Heart left ventricle (tissue), 13 donors: ENCODE data around the gene ARL1.

Experiments
- POLR2A ChIP-seq, 2 donors: fragments of 450-650 bp; IDR thresholded peaks; one replicate each; pipeline ENCODE4 v1.6.1; 2017; ENCODE audit warnings: antibody characterized with exemption in 2 of 2, mild to moderate bottlenecking in 2 of 2, moderate library complexity in 2 of 2
- TF ChIP-seq, protein P1 (sequence below), 12 donors: fragments of 200-600 bp; sonication (generic) in 4 of 12; IDR thresholded peaks; one replicate each; pipeline versions ENCODE4 v1.5.0 to v1.8.0; 2018 to 2022; ENCODE audit warnings: antibody characterized with exemption in 12 of 12, mild to moderate bottlenecking in 5 of 12
- donor health status: ischemic (EF 13 %, LVEDD 7.1; RV severe dilation, severe dysfunction).
- donor health status: DM: no; HTN: yes; CAD: no.
- donor health status: DM: no; HTN: no; CAD: no.
- donor health status: ischemic (EF 25% LVEDD 6.9; RV normal size, moderate dysfunction).
- donor health status: ischemic (EF 25% LVEDD 5.7; RV mildly dilated, moderate dysfunction).
- donor health status: ischemic (EF 35%, LVEDD 5.7; RV mildly dilated, moderate dysfunction).
- donor health status: nonischemic (EF 11% LVEDD 7.7; RV severe dilation, severe dysfunction).
- donor health status: DM: yes; HTN: yes; CAD: no.
- donor health status: PGD.
- donor health status: ischemic (EF 29% LVEDD 5.4; RV normal size, mild dysfunction).
- donor health status: nonischemic (EF 23%, LVEDD 6.1; RV moderate dilation, normal function).

DNA sequence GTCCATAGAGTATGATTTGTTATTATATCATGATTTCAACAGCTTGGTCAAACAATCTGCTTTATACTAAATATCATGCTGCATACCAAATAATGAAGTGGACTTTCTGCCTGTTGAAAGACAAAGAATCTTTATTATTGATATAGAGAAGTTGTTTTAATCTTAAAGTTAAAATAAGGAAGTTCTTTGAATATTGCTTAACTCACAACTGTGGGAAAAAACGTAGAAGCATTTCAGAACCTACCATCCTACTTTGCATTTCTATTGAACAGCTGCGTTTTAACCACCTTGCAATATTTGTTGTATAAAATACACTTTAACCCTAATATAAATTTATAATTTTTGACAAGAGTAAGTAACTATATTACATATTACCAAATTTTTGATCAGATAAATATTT, 22.9 kb upstream of the ARL1 start:
- no peak for TF ChIP-seq POLR2A (IDR thresholded peaks at IDR 0.05)
- TF ChIP-seq, protein P1, sequence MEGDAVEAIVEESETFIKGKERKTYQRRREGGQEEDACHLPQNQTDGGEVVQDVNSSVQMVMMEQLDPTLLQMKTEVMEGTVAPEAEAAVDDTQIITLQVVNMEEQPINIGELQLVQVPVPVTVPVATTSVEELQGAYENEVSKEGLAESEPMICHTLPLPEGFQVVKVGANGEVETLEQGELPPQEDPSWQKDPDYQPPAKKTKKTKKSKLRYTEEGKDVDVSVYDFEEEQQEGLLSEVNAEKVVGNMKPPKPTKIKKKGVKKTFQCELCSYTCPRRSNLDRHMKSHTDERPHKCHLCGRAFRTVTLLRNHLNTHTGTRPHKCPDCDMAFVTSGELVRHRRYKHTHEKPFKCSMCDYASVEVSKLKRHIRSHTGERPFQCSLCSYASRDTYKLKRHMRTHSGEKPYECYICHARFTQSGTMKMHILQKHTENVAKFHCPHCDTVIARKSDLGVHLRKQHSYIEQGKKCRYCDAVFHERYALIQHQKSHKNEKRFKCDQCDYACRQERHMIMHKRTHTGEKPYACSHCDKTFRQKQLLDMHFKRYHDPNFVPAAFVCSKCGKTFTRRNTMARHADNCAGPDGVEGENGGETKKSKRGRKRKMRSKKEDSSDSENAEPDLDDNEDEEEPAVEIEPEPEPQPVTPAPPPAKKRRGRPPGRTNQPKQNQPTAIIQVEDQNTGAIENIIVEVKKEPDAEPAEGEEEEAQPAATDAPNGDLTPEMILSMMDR (IDR thresholded peaks at IDR 0.05), result no peak
